Progenitor cell of endocrine pancreas (in vitro differentiated cells): ENCODE results near the gene SRD5A1. TPM values are rescaled to one million over a fixed set of nuclear protein-coding genes. Genes with fewer than 3 reads are reported as not detected.
A peak's percentile ranks its signal among the peaks of the same experiment; 100 is the strongest.
"Not testable (repeated sequence)": the region's sequence is repeated elsewhere in the genome, so short reads cannot be mapped to it uniquely, and the experiment has no call there.

Experiments used
- DNase-seq: peaks from one replicate; pipeline ENCODE4 v3.0.0; 2021; ENCODE audit warnings: low spot score; ENCODE audit not compliant: unreplicated experiment
- H3K27ac Mint-ChIP-seq: 2 replicates; pipeline ENCODE4 v1.8.0; 2021; ENCODE audit warnings: mild to moderate bottlenecking, moderate library complexity, mixed read lengths
- H3K27me3 Mint-ChIP-seq: 2 replicates; pipeline ENCODE4 v1.8.0; 2021; ENCODE audit warnings: mixed read lengths
- H3K36me3 Mint-ChIP-seq: 2 replicates; pipeline ENCODE4 v1.8.0; 2022; ENCODE audit warnings: mixed read lengths; ENCODE audit not compliant: insufficient read depth
- H3K4me1 Mint-ChIP-seq: 2 replicates; pipeline ENCODE4 v1.8.0; 2021; ENCODE audit warnings: low read depth, mixed read lengths
- H3K4me3 Mint-ChIP-seq: 2 replicates; pipeline ENCODE4 v1.8.0; 2021; ENCODE audit warnings: low read depth, mild to moderate bottlenecking, moderate library complexity, mixed read lengths
- H3K9me3 Mint-ChIP-seq: 2 replicates; pipeline ENCODE4 v1.8.0; 2021; ENCODE audit warnings: low read depth, mixed read lengths
- total RNA-seq: library from RNA; stranded (reverse); gene quantifications from 2 replicates; pipeline ENCODE4 v1.2.1, GENCODE V29; 2021
- TF ChIP-seq, protein P1 (sequence below): fragments of 200-600 bp; sonication (generic); IDR thresholded peaks from one replicate; pipeline ENCODE4 v1.5.0; 2021; ENCODE audit warnings: antibody characterized with exemption, mild to moderate bottlenecking; ENCODE audit not compliant: unreplicated experiment

SRD5A1 gene
- total RNA-seq, 1 donor from 2014 or later = 24.8 TPM

DNA sequence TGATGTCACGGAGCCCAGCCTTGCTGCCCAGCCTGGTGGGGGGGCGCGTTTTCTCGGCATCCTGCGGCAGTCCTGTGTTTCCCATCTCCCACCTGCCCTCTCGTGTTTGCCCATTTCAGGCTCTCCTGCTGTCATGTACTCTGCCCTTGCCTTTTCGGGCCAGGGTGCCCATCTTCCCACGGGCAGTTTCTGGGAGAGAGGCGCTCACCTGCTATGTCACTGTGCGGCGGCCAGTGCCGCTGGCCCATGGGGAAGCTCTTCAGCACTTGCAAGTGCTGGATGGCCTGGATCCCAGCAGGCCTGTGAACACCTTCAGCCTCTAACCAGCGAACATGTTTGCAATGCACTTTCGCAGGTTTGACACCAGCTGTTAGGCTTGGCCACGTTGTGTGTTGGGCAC, 33.5 kb downstream of the SRD5A1 start:
- no peak overlapping the region for H3K4me3 Mint-ChIP-seq
- H3K9me3 Mint-ChIP-seq = peaks cover 4% of the 10 kb centered on the region
- no peaks in the 10 kb centered on the region for H3K27me3 Mint-ChIP-seq
- TF ChIP-seq, protein P1, sequence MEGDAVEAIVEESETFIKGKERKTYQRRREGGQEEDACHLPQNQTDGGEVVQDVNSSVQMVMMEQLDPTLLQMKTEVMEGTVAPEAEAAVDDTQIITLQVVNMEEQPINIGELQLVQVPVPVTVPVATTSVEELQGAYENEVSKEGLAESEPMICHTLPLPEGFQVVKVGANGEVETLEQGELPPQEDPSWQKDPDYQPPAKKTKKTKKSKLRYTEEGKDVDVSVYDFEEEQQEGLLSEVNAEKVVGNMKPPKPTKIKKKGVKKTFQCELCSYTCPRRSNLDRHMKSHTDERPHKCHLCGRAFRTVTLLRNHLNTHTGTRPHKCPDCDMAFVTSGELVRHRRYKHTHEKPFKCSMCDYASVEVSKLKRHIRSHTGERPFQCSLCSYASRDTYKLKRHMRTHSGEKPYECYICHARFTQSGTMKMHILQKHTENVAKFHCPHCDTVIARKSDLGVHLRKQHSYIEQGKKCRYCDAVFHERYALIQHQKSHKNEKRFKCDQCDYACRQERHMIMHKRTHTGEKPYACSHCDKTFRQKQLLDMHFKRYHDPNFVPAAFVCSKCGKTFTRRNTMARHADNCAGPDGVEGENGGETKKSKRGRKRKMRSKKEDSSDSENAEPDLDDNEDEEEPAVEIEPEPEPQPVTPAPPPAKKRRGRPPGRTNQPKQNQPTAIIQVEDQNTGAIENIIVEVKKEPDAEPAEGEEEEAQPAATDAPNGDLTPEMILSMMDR = no peak
- DNase-seq = no peak
- no peaks in the 10 kb centered on the region for H3K4me1 Mint-ChIP-seq
- peak overlapping the region; percentile 74 for H3K27ac Mint-ChIP-seq
- H3K36me3 Mint-ChIP-seq = peaks cover 13% of the 10 kb centered on the region

DNA sequence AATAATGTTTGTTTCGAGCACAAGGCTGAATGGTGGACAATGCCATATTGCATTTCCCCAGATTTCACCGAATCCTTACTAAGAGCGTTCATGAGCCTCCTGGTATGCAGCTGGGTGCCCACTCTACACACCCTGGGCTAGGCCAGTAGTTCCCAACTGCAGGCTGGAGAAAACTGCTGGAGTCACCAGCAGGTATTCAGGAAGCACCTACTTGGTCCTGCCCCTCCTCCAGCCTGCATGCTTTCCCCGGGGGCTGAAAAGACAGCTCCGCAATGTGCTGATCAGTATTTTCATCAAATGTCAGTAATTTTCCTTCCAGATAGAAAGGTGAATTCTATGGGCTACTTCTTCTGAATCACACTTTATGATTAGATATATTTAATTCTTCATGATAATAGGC, 34.4 kb downstream of the SRD5A1 start:
- Mint-ChIP-seq H3K4me1 (no peaks in the 10 kb centered on the region), H3K4me3 (no peak overlapping the region), H3K9me3 (peaks cover 4% of the 10 kb centered on the region), H3K27me3 (no peaks in the 10 kb centered on the region), H3K36me3 (peaks cover 13% of the 10 kb centered on the region), H3K27ac (no peak overlapping the region)
- TF ChIP-seq, protein P1 = no peak
- DNase-seq = no peak

DNA sequence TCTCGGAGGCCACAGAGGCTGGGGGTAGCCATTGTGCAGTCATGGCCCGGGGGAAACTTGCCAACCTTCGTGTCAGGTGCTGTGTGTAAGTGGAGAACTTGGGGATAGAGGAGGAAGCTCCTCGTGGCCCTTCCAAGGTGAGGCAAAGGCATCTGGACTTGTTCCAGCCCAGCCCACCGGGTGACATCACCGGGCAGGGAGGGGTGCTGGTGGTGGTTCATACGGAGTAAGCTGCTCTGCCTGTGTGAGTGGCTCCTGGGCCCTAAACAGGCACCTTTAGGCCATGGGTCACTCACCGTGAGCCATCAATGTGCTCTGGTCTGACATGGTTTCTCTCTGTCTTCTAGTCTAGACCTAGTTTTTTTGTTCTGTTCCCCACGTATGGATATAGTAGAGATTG, 35.5 kb downstream of the SRD5A1 start:
- H3K36me3 Mint-ChIP-seq = peaks cover 22% of the 10 kb centered on the region
- H3K4me3 Mint-ChIP-seq, DNase-seq, H3K4me1 Mint-ChIP-seq, H3K9me3 Mint-ChIP-seq, H3K27me3 Mint-ChIP-seq, H3K27ac Mint-ChIP-seq: not testable (repeated sequence)

DNA sequence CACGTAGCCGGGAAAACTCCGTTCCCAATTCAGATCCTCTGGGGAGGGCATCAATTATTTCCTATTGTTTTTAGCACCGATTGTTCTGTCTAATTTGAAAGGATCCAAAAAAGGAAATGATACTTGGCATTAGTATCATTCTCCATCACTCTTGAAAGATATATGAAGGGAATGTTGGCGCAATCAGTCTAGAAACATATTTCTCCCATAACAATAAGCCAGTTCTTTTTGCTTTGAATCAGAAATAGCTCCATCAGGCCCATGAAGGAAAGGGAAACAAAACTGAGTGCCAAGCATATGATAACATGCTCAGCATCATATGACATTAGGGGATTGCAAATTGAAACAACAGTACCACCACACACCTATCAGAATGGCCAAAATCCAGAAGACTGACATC, 39.8 kb downstream of the SRD5A1 start:
- Mint-ChIP-seq H3K27me3 (no peaks in the 10 kb centered on the region), H3K27ac (no peak overlapping the region), H3K36me3 (peaks cover 25% of the 10 kb centered on the region), H3K9me3 (peaks cover 9% of the 10 kb centered on the region), H3K4me1 (no peaks in the 10 kb centered on the region), H3K4me3 (no peak overlapping the region)
- TF ChIP-seq, protein P1 = no peak
- DNase-seq = no peak

DNA sequence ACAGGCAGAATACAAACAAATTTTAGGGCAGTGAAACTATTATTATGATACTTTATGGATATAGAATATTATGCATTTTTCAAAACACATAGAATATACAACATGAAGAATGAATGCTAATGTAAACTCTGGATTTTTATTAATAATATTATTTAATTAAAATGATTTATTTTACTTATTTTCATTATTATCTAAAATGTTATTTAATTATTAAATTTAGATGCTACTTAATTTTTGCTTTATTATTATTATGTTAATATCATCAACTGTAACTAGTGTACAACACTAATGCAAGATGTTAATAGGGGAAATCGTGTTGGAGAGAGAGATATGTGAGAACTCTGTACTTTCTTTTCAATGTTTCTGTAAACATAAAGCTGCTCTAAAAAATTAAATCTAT, 40.7 kb downstream of the SRD5A1 start:
- Mint-ChIP-seq H3K36me3 (peaks cover 25% of the 10 kb centered on the region), H3K4me1 (no peaks in the 10 kb centered on the region), H3K27me3 (no peaks in the 10 kb centered on the region), H3K4me3 (no peak overlapping the region), H3K9me3 (peaks cover 9% of the 10 kb centered on the region), H3K27ac (no peak overlapping the region)
- TF ChIP-seq, protein P1 = no peak
- DNase-seq = no peak

DNA sequence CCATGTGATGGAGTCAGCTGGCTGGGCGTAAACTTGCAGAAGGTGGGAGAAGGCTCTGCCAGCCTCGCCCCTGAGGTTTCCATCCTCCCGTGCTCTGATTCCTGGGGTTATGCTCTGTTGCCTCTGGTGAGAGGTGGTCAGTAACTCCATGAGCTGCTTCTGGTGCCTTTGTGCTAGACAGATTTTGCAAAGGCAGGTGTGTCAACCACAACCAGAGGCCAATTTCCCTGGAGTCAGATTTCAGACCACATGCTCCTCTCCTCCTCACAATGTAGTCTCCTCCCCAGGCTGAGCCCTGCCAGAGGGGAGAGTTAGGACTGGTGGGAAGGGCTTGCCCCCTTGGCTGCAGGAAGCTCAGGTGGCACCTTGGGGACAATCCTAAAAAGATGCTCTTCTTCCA, 41.2 kb downstream of the SRD5A1 start:
- Mint-ChIP-seq H3K27me3 (no peaks in the 10 kb centered on the region), H3K36me3 (peaks cover 25% of the 10 kb centered on the region)

More for the DNA sequence above, 41.2 kb downstream of the SRD5A1 start:
- Mint-ChIP-seq H3K4me1 (no peaks in the 10 kb centered on the region), H3K27ac (no peak overlapping the region), H3K4me3 (no peak overlapping the region), H3K9me3 (peaks cover 9% of the 10 kb centered on the region)
- TF ChIP-seq, protein P1 = no peak
- no peak for DNase-seq
